Heart left ventricle (tissue), 16 donors: ENCODE measurements around the gene MAN2A2. TPM values are rescaled to one million over a fixed set of nuclear protein-coding genes. Genes with fewer than 3 reads are reported as not detected.

Experiments used
- ATAC-seq, 4 donors: fragments of 200-7000 bp; cut with Tn5 transposase; one replicate each; pipeline ENCODE4 v1.9.1; 2020 to 2022; ENCODE audit warnings: moderate library complexity in 4 of 4, mild to moderate bottlenecking in 3 of 4, moderate number of reproducible peaks in 1 of 4
- DNase-seq, 5 donors: peaks; one replicate each; pipeline ENCODE4 v3.0.0-alpha.2; 2020
- H3K27ac ChIP-seq, 12 donors: fragments of 200-600 bp; sonication (generic) in 4 of 12; one replicate each; pipeline versions ENCODE4 v1.5.0 to v1.8.0; 2016 to 2022; ENCODE audit warnings: mild to moderate bottlenecking in 2 of 12
- H3K27me3 ChIP-seq, 9 donors: fragments of 200-600 bp; sonication (generic) in 2 of 9; one replicate each; pipeline versions ENCODE4 v1.5.1 to v1.8.0; 2016 to 2022; ENCODE audit warnings: mild to moderate bottlenecking in 3 of 9
- H3K36me3 ChIP-seq, 9 donors: fragments of 200-600 bp; sonication (generic) in 2 of 9; one replicate each; pipeline versions ENCODE4 v1.5.0 to v1.8.0; 2018 to 2022; ENCODE audit warnings: mild to moderate bottlenecking in 2 of 9
- H3K4me1 ChIP-seq, 12 donors: fragments of 200-600 bp; sonication (generic) in 4 of 12; one replicate each; pipeline versions ENCODE4 v1.5.0 to v1.8.0; 2016 to 2022; ENCODE audit warnings: mild to moderate bottlenecking in 3 of 12
- H3K4me3 ChIP-seq, 12 donors: fragments of 200-600 bp; sonication (generic) in 4 of 12; one replicate each; pipeline versions ENCODE4 v1.5.0 to v1.8.0; 2017 to 2022; ENCODE audit warnings: mild to moderate bottlenecking in 9 of 12, moderate library complexity in 4 of 12
- H3K9me3 ChIP-seq, 12 donors: fragments of 200-600 bp; sonication (generic) in 4 of 12; one replicate each; pipeline versions ENCODE4 v1.5.0 to v1.8.0; 2016 to 2022; ENCODE audit warnings: mild to moderate bottlenecking in 1 of 12
- POLR2A ChIP-seq, 2 donors: fragments of 450-650 bp; IDR thresholded peaks; one replicate each; pipeline ENCODE4 v1.6.1; 2017; ENCODE audit warnings: antibody characterized with exemption in 2 of 2, mild to moderate bottlenecking in 2 of 2, moderate library complexity in 2 of 2
- WGBS, 4 donors: extraction: QIAGEN DNeasy Blood & Tissue Kit in 2 of 4; methylation state at CpG; one replicate each; pipeline versions ENCODE4 v1.1.5 to v1.1.7; 2013 to 2018; 5-methylcytosine and 5-hydroxymethylcytosine counted together
- intact Hi-C, 10 donors: fragments of 100-400 bp; cut with DNase I; formaldehyde crosslinking; loops; one replicate each; pipeline versions ENCODE4 v1.11.1 to v1.14.2; 2022
- polyA plus RNA-seq, 2 donors: library from polyadenylated mRNA; stranded (reverse); fragments of 200-250 nt; gene quantifications; one replicate each; pipeline ENCODE4 v1.2.3, GENCODE V29; 2013
- total RNA-seq, 9 donors: library from RNA; depleted of rRNA in 2 of 9; stranded (reverse); fragments of >200 nt in 2 of 9; fragmentation: NEBNext Ultra II Directional in 3 of 9; extraction: Animal tissue kit (Norgen Biotek cat#: 25700) in 3 of 9; gene quantifications; one replicate each; pipeline versions ENCODE4 v1.1.0 to v1.2.4, GENCODE V29; 2016 to 2023
- TF ChIP-seq, protein P1 (sequence below), 12 donors: fragments of 200-600 bp; sonication (generic) in 4 of 12; IDR thresholded peaks; one replicate each; pipeline versions ENCODE4 v1.5.0 to v1.8.0; 2018 to 2022; ENCODE audit warnings: antibody characterized with exemption in 12 of 12, mild to moderate bottlenecking in 5 of 12
- donor health status: ischemic (EF 13 %, LVEDD 7.1; RV severe dilation, severe dysfunction).
- donor health status: healthy with polysubstance abuse.
- donor health status: DM: no; HTN: yes; CAD: no.
- donor health status: DM: no; HTN: no; CAD: no.
- donor health status: ischemic (EF 25% LVEDD 6.9; RV normal size, moderate dysfunction).
- donor health status: ischemic (EF 25% LVEDD 5.7; RV mildly dilated, moderate dysfunction).
- donor health status: healthy.
- donor health status: DM: yes; HTN: yes; CAD: no.
- donor health status: ischemic (EF 35%, LVEDD 5.7; RV mildly dilated, moderate dysfunction).
- donor health status: nonischemic (EF 11% LVEDD 7.7; RV severe dilation, severe dysfunction).
- donor health status: DM: yes; HTN: yes; CAD: no.
- donor health status: PGD.
- donor health status: ischemic (EF 29% LVEDD 5.4; RV normal size, mild dysfunction).
- donor health status: nonischemic (EF 23%, LVEDD 6.1; RV moderate dilation, normal function).

The MAN2A2 gene
- total and polyA plus RNA-seq, 11 donors = 38.7 to 145 (median 87.6) TPM

DNA sequence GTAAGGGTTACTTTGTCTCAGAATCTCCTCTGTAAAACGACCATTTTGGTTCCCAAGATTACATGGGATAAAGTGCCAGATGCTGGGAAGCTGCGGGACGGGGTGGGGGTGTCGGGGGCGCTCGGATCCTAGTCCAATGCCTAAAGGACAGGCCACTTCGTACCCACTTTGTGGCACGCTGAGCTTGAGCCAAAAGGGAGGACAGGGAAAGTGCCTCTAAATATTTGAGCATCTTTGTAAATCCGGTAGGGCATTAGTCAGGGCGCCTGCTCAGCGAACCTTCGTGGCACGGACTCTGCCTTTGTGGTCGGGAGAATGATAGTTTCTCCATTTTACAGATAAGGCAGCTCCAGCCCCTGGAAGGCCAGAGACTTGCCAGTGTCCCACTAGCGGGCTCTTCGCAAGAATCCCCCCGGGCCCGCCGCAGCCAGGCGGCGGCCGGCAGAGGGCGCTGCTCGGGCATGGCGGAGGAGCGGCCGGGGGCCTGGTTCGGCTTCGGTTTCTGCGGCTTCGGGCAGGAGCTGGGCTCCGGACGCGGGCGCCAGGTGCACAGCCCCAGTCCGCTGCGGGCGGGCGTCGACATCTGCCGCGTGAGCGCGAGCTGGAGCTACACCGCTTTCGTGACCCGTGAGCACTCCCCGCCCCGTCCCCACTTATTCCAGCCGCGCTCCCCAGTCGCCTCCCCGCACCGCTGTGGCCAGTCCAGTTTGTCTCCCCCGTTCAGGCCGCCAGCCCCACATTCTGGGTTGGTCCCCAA, 53.4 kb downstream of the MAN2A2 start:
- peaks cover 0 to 43% (median 35%) of the 10 kb centered on the region in 9 donors for H3K36me3 ChIP-seq
- intact Hi-C loops = loop anchor here (1.0 to 10.0 kb wide), 13 partner anchors 36 to 316 kb away; partner anchors contain the start of genes PRC1 (in 2 of the 10) and VPS33B (in 1 of the 10)
- 6 to 33% (median 8%) methylated on average over 9 to 56 of the region's 56 CpGs for WGBS, 4 donors

DNA sequence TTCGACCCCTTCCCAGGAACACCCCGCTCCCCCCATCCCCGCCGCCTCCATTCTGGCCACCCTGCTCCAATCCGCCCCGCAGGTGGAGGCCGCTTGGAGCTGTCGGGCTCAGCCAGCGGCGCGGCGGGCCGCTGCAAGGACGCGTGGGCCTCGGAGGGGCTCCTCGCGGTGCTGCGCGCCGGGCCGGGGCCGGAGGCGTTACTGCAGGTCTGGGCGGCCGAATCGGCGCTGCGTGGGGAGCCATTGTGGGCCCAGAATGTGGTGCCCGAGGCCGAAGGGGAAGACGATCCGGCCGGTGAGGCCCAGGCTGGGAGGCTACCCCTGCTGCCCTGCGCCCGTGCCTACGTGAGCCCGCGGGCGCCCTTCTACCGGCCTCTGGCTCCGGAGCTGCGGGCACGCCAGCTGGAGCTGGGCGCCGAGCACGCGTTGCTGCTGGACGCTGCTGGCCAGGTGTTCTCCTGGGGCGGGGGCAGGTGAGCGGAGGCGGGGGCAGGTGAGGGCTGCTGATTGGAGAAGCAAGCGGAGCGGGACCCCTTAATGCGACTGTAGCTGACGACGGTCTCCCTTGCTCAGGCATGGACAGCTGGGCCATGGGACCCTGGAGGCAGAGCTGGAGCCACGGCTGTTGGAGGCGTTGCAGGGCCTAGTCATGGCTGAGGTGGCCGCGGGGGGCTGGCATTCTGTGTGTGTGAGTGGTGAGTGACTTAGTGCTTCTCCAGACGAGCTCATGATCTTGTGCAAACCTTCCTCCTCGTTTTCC, 54.1 kb downstream of the MAN2A2 start:
- no peak for TF ChIP-seq POLR2A (IDR thresholded peaks at IDR 0.05)
- TF ChIP-seq, protein P1, sequence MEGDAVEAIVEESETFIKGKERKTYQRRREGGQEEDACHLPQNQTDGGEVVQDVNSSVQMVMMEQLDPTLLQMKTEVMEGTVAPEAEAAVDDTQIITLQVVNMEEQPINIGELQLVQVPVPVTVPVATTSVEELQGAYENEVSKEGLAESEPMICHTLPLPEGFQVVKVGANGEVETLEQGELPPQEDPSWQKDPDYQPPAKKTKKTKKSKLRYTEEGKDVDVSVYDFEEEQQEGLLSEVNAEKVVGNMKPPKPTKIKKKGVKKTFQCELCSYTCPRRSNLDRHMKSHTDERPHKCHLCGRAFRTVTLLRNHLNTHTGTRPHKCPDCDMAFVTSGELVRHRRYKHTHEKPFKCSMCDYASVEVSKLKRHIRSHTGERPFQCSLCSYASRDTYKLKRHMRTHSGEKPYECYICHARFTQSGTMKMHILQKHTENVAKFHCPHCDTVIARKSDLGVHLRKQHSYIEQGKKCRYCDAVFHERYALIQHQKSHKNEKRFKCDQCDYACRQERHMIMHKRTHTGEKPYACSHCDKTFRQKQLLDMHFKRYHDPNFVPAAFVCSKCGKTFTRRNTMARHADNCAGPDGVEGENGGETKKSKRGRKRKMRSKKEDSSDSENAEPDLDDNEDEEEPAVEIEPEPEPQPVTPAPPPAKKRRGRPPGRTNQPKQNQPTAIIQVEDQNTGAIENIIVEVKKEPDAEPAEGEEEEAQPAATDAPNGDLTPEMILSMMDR (IDR thresholded peaks at IDR 0.05) = no peak
- Histone ChIP-seq H3K27ac (peak overlapping the region in 9 of 12 donors; percentile 1 to 85 (median 66)), H3K4me1 (peaks cover 0 to 54% (median 29%) of the 10 kb centered on the region in 12 donors), H3K4me3 (peak overlapping the region; percentile 40 to 96 (median 70)), H3K36me3 (peaks cover 0 to 43% (median 35%) of the 10 kb centered on the region in 9 donors), H3K27me3 (no peaks in the 10 kb centered on the region), H3K9me3 (no peaks in the 10 kb centered on the region)
- intact Hi-C loops = loop anchor here (2.0 to 10.0 kb wide), 12 partner anchors 35 to 315 kb away; partner anchors contain the start of genes PRC1 (in 2 of the 10) and VPS33B (in 1 of the 10)
- DNase-seq = no peak
- 20 to 28% (median 26%) methylated on average over 21 to 63 of the region's 63 CpGs for WGBS, 4 donors
- ATAC-seq = peak in 2 of 4 donors; percentile 6 to 16

More for the DNA sequence above, 53.4 kb downstream of the MAN2A2 start:
- Histone ChIP-seq H3K27me3 (no peaks in the 10 kb centered on the region), H3K4me3 (peak overlapping the region; percentile 40 to 96 (median 70)), H3K4me1 (peaks cover 0 to 54% (median 29%) of the 10 kb centered on the region in 12 donors), H3K27ac (peak overlapping the region in 8 of 12 donors; percentile 1 to 85 (median 66)), H3K9me3 (no peaks in the 10 kb centered on the region)
- TF ChIP-seq POLR2A (IDR thresholded peaks at IDR 0.05) = no peak
- TF ChIP-seq, protein P1 (IDR thresholded peaks at IDR 0.05) = peak; percentile 90 to 98 (median 94)
- peak in 2 of 4 donors; percentile 25 to 43 for ATAC-seq
- DNase-seq = peak; percentile 70 to 88 (median 78)

DNA sequence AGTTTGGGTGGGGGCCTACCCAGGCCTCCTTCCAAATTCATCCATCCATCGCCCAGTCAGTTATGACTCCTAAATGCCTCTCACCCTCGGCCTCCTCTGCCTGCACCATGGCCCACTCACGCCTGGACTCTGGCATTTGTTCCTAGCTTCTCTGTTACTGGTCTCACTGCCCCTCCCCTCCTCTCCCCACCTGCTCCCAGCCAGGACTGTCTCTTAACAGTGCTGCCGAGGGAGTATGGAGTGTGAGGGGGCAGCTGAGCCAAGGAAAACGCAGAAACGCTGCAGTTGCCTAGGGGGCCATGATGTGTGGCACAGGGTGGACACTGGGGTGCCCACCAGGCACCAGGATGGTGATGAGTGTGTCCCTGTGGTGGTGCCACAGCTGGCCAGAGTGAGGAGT, 54.7 kb downstream of the MAN2A2 start:
- H3K4me1 ChIP-seq = peaks cover 0 to 54% (median 29%) of the 10 kb centered on the region in 12 donors
- 62 to 82% (median 72%) methylated on average over 6 of the region's 6 CpGs for WGBS, 4 donors
- H3K36me3 ChIP-seq = peaks cover 0 to 43% (median 31%) of the 10 kb centered on the region in 9 donors
- TF ChIP-seq, protein P1 (IDR thresholded peaks at IDR 0.05) = no peak
- TF ChIP-seq POLR2A (IDR thresholded peaks at IDR 0.05) = no peak
- peak overlapping the region in 8 of 12 donors; percentile 65 to 86 (median 73) for H3K4me3 ChIP-seq
- no peak for ATAC-seq
- H3K9me3 ChIP-seq = no peaks in the 10 kb centered on the region
- intact Hi-C loops = loop anchor here (2.0 to 10.0 kb wide), 12 partner anchors 35 to 315 kb away; partner anchors contain the start of genes PRC1 (in 2 of the 10) and VPS33B (in 1 of the 10)
- no peaks in the 10 kb centered on the region for H3K27me3 ChIP-seq
- DNase-seq = no peak
- H3K27ac ChIP-seq = peak overlapping the region in 3 of 12 donors; percentile 8 to 76 (median 66)
